ENCODE results near the gene CDCP2.

GRCh38 chr1:54174106-54174505 lies 21.3 kb upstream of the CDCP2 start:
- TF ChIP-seq, protein P1, sequence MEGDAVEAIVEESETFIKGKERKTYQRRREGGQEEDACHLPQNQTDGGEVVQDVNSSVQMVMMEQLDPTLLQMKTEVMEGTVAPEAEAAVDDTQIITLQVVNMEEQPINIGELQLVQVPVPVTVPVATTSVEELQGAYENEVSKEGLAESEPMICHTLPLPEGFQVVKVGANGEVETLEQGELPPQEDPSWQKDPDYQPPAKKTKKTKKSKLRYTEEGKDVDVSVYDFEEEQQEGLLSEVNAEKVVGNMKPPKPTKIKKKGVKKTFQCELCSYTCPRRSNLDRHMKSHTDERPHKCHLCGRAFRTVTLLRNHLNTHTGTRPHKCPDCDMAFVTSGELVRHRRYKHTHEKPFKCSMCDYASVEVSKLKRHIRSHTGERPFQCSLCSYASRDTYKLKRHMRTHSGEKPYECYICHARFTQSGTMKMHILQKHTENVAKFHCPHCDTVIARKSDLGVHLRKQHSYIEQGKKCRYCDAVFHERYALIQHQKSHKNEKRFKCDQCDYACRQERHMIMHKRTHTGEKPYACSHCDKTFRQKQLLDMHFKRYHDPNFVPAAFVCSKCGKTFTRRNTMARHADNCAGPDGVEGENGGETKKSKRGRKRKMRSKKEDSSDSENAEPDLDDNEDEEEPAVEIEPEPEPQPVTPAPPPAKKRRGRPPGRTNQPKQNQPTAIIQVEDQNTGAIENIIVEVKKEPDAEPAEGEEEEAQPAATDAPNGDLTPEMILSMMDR (IDR thresholded peaks at IDR 0.05; ENCODE audit: insufficient read depth, low read depth, low read length) = no peak
- TF ChIP-seq EZH2 (IDR thresholded peaks at IDR 0.05; ENCODE audit: insufficient read depth, low read length) = no peak
